GM23338 (cell line): ENCODE results near the gene KCNA2. TPM values are rescaled to one million over a fixed set of nuclear protein-coding genes. Genes with fewer than 3 reads are reported as not detected.

Experiments
- ATAC-seq: fragments of 200-7000 bp; cut with Tn5 transposase; 3 replicates; pipeline ENCODE4 v1.9.1; 2020
- DNase-seq: peaks from one replicate; pipeline ENCODE4 v3.0.0-alpha.2; 2015; ENCODE audit warnings: low spot score
- H2AFZ ChIP-seq: fragments of 200-600 bp; sonication (generic); 2 replicates; pipeline ENCODE4 v1.8.0; 2016; ENCODE audit warnings: antibody characterized with exemption, mild to moderate bottlenecking, moderate library complexity
- H3F3A ChIP-seq: fragments of 200-600 bp; sonication (generic); replicated peaks from 2 replicates; pipeline ENCODE4 v1.8.0; 2017; ENCODE audit warnings: antibody characterized with exemption, mixed run types, low read depth
- H3K27ac ChIP-seq: fragments of 200-600 bp; sonication (generic); 2 replicates; pipeline ENCODE4 v1.6.1; 2016; ENCODE audit warnings: low read depth
- H3K27me3 ChIP-seq: fragments of 200-600 bp; sonication (generic); 2 replicates; pipeline ENCODE4 v1.8.0; 2016; ENCODE audit warnings: mild to moderate bottlenecking, mixed run types, moderate library complexity; ENCODE audit not compliant: insufficient read depth
- H3K36me3 ChIP-seq: fragments of 200-600 bp; sonication (generic); 2 replicates; pipeline ENCODE4 v1.8.0; 2016; ENCODE audit warnings: mild to moderate bottlenecking; ENCODE audit not compliant: insufficient read depth
- H3K4me1 ChIP-seq: fragments of 200-600 bp; sonication (generic); 2 replicates; pipeline ENCODE4 v1.8.0; 2016; ENCODE audit warnings: mild to moderate bottlenecking, moderate library complexity; ENCODE audit not compliant: insufficient read depth
- H3K4me2 ChIP-seq: fragments of 200-600 bp; sonication (generic); 2 replicates; pipeline ENCODE4 v1.7.1; 2017; ENCODE audit warnings: mixed run types
- H3K4me3 ChIP-seq: fragments of 200-600 bp; sonication (generic); 2 replicates; pipeline ENCODE4 v1.6.1; 2016; ENCODE audit warnings: mixed run types
- H3K79me2 ChIP-seq: fragments of 200-600 bp; sonication (generic); replicated peaks from 2 replicates; pipeline ENCODE4 v1.8.0; 2017; ENCODE audit warnings: mild to moderate bottlenecking; ENCODE audit not compliant: insufficient read depth
- H3K9me2 ChIP-seq: fragments of 200-600 bp; sonication (generic); 2 replicates; pipeline ENCODE4 v1.8.0; 2017; ENCODE audit not compliant: insufficient read depth
- H4K20me1 ChIP-seq: fragments of 200-600 bp; sonication (generic); replicated peaks from 2 replicates; pipeline ENCODE4 v1.8.0; 2017; ENCODE audit warnings: mild to moderate bottlenecking; ENCODE audit not compliant: insufficient read depth
- H3K27ac Mint-ChIP-seq: 2 replicates; pipeline ENCODE4 v1.8.0; 2020; ENCODE audit warnings: inconsistent platforms, mild to moderate bottlenecking, moderate library complexity, mixed read lengths
- H3K27me3 Mint-ChIP-seq: 3 replicates; pipeline ENCODE4 v1.8.0; 2022; ENCODE audit warnings: low read depth, mild to moderate bottlenecking, moderate library complexity, mixed read lengths, inconsistent platforms; ENCODE audit not compliant: insufficient read depth, poor library complexity
- H3K36me3 Mint-ChIP-seq: 3 replicates; pipeline ENCODE4 v1.8.0; 2021; ENCODE audit warnings: low read depth, mild to moderate bottlenecking, inconsistent platforms, moderate library complexity, mixed read lengths
- H3K4me1 Mint-ChIP-seq: 3 replicates; pipeline ENCODE4 v1.8.0; 2020; ENCODE audit warnings: mild to moderate bottlenecking, inconsistent platforms, mixed read lengths
- H3K4me3 Mint-ChIP-seq: 3 replicates; pipeline ENCODE4 v1.8.0; 2021; ENCODE audit warnings: moderate library complexity, mild to moderate bottlenecking, inconsistent platforms, mixed read lengths
- H3K9me3 Mint-ChIP-seq: 3 replicates; pipeline ENCODE4 v1.8.0; 2020; ENCODE audit warnings: moderate library complexity, mild to moderate bottlenecking, inconsistent platforms, mixed read lengths
- CREB1 ChIP-seq: fragments of 250-450 bp; sonication (Bioruptor Pico); IDR thresholded peaks from 2 replicates; pipeline ENCODE4 v1.5.0; 2020; ENCODE audit warnings: low read depth, mild to moderate bottlenecking, moderate library complexity
- CTCF ChIP-seq, 2 experiments: fragments of 200-600 bp in 1 of 2; sonication (generic) in 1 of 2; conservative IDR thresholded peaks; 2 replicates each; pipeline versions ENCODE4 v1.5.1 to v1.6.1; 2016 to 2017; ENCODE audit warnings: antibody characterized with exemption in 2 of 2, low read depth in 2 of 2, mild to moderate bottlenecking in 2 of 2, moderate library complexity in 1 of 2
- ETS1 ChIP-seq: IDR thresholded peaks from 2 replicates; pipeline ENCODE4 v1.6.1; 2016; ENCODE audit warnings: antibody characterized with exemption
- EZH2 ChIP-seq: fragments of 200-600 bp; sonication (generic); IDR thresholded peaks from one replicate; pipeline ENCODE4 v1.8.0; 2017; ENCODE audit warnings: antibody characterized with exemption, mild to moderate bottlenecking, low read depth; ENCODE audit not compliant: unreplicated experiment
- EZH2phosphoT487 ChIP-seq: fragments of 200-600 bp; sonication (generic); IDR thresholded peaks from one replicate; pipeline ENCODE4 v1.8.1; 2018; ENCODE audit warnings: antibody characterized with exemption; ENCODE audit not compliant: unreplicated experiment
- JUNB ChIP-seq: IDR thresholded peaks from one replicate; pipeline ENCODE4 v1.6.1; 2016; ENCODE audit warnings: antibody characterized with exemption; ENCODE audit not compliant: unreplicated experiment
- NANOG ChIP-seq: IDR thresholded peaks from 2 replicates; pipeline ENCODE4 v1.6.1; 2016; ENCODE audit warnings: antibody characterized with exemption, borderline replicate concordance
- POLR2AphosphoS5 ChIP-seq: IDR thresholded peaks from 2 replicates; pipeline ENCODE4 v1.6.1; 2016; ENCODE audit warnings: antibody characterized with exemption, low read depth
- ZNF114 ChIP-seq: fragments of 250-450 bp; sonication (Bioruptor Pico); IDR thresholded peaks from 2 replicates; pipeline ENCODE4 v1.5.0; 2020; ENCODE audit warnings: mild to moderate bottlenecking, moderate library complexity
- ZNF331 ChIP-seq: fragments of 250-450 bp; sonication (Bioruptor Pico); IDR thresholded peaks from 2 replicates; pipeline ENCODE4 v1.5.0; 2020; ENCODE audit warnings: low read depth, mild to moderate bottlenecking, moderate library complexity
- ZNF462 ChIP-seq: fragments of 250-450 bp; sonication (Bioruptor Pico); IDR thresholded peaks from 2 replicates; pipeline ENCODE4 v1.5.0; 2020; ENCODE audit warnings: mild to moderate bottlenecking, moderate library complexity
- polyA plus RNA-seq: library from polyadenylated mRNA; unstranded; fragments of >200 nt; fragmentation: Nextera tagmentation; extraction: Ambion mirVana; gene quantifications from 2 replicates; pipeline ENCODE4 v1.2.1, GENCODE V29; 2016
- total RNA-seq: library from RNA; depleted of rRNA; stranded (reverse); fragments of >200 nt; shearing (Covaris generic); gene quantifications from 2 replicates; pipeline ENCODE4 v1.2.3, GENCODE V29; 2014
- TF ChIP-seq, protein P1 (sequence below): IDR thresholded peaks from one replicate; pipeline ENCODE4 v1.6.1; 2018; ENCODE audit warnings: antibody characterized with exemption; ENCODE audit not compliant: unreplicated experiment

Gene KCNA2
- total and polyA plus RNA-seq, 2 experiments from 2014 or later: 0.11 to 1.5 TPM

- no peak for TF ChIP-seq POLR2AphosphoS5
- no peak for TF ChIP-seq CREB1 (CRISPR knock-in tag)
- TF ChIP-seq NANOG: no peak
- TF ChIP-seq EZH2: no peak
- no peak for TF ChIP-seq ETS1
- TF ChIP-seq CTCF (conservative IDR thresholded peaks at IDR 0.05; ENCODE audit: low read depth in 2 of 2): no peak
These were observed 44.5 kb upstream of the KCNA2 start (continued) for GRCh38 chr1:110650609-110651008.

- Mint-ChIP-seq H3K4me1 (peaks cover 5% of the 10 kb centered on the region; the same call in 2 of the 3 replicates), H3K27ac (no peak overlapping the region), H3K36me3 (no peaks in the 10 kb centered on the region), H3K9me3 (no peaks in the 10 kb centered on the region), H3K4me3 (no peak overlapping the region), H3K27me3 (no peaks in the 10 kb centered on the region)
- DNase-seq: no peak
- H3K36me3 ChIP-seq: no peaks in the 10 kb centered on the region
- no peaks in the 10 kb centered on the region for H3K27me3 ChIP-seq
- H3K27ac ChIP-seq: no peak overlapping the region
- no peaks in the 10 kb centered on the region for H4K20me1 ChIP-seq
- no peaks in the 10 kb centered on the region for H3K79me2 ChIP-seq
- H2AFZ ChIP-seq: no peak overlapping the region
- no peaks in the 10 kb centered on the region for H3F3A ChIP-seq
- H3K4me3 ChIP-seq: no peak overlapping the region
- no peaks in the 10 kb centered on the region for H3K4me1 ChIP-seq
- no peaks in the 10 kb centered on the region for H3K9me2 ChIP-seq
- no peak for ATAC-seq
- H3K4me2 ChIP-seq: no peak overlapping the region
- TF ChIP-seq NANOG: no peak
- TF ChIP-seq ZNF114 (CRISPR knock-in tag): no peak
- TF ChIP-seq EZH2phosphoT487: no peak
- no peak for TF ChIP-seq ZNF331 (CRISPR knock-in tag)
- TF ChIP-seq JUNB: no peak
- TF ChIP-seq ZNF462 (CRISPR knock-in tag): no peak
- no peak for TF ChIP-seq ETS1
- TF ChIP-seq, protein P1, sequence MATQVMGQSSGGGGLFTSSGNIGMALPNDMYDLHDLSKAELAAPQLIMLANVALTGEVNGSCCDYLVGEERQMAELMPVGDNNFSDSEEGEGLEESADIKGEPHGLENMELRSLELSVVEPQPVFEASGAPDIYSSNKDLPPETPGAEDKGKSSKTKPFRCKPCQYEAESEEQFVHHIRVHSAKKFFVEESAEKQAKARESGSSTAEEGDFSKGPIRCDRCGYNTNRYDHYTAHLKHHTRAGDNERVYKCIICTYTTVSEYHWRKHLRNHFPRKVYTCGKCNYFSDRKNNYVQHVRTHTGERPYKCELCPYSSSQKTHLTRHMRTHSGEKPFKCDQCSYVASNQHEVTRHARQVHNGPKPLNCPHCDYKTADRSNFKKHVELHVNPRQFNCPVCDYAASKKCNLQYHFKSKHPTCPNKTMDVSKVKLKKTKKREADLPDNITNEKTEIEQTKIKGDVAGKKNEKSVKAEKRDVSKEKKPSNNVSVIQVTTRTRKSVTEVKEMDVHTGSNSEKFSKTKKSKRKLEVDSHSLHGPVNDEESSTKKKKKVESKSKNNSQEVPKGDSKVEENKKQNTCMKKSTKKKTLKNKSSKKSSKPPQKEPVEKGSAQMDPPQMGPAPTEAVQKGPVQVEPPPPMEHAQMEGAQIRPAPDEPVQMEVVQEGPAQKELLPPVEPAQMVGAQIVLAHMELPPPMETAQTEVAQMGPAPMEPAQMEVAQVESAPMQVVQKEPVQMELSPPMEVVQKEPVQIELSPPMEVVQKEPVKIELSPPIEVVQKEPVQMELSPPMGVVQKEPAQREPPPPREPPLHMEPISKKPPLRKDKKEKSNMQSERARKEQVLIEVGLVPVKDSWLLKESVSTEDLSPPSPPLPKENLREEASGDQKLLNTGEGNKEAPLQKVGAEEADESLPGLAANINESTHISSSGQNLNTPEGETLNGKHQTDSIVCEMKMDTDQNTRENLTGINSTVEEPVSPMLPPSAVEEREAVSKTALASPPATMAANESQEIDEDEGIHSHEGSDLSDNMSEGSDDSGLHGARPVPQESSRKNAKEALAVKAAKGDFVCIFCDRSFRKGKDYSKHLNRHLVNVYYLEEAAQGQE: no peak
- TF ChIP-seq POLR2AphosphoS5: no peak
These were observed 42.3 kb upstream of the KCNA2 start for GRCh38 chr1:110648417-110648816.
